Karpas-422 (cell line): Measurements from ENCODE around the gene ABCF3. TPM values are rescaled to one million over a fixed set of nuclear protein-coding genes. Genes with fewer than 3 reads are reported as not detected.

Experiments used
- DNase-seq: peaks from one replicate; pipeline ENCODE4 v3.0.0-alpha.2; 2015
- H2AFZ ChIP-seq: fragments of 200-600 bp; sonication (generic); 2 replicates; pipeline ENCODE4 v1.6.1; 2014; ENCODE audit warnings: antibody characterized with exemption, low read length, mixed read lengths
- H3K27ac ChIP-seq: fragments of 200-600 bp; sonication (generic); 2 replicates; pipeline ENCODE4 v1.5.1; 2014; ENCODE audit warnings: mild to moderate bottlenecking, low read length, moderate library complexity
- H3K27me3 ChIP-seq: fragments of 200-600 bp; sonication (generic); 2 replicates; pipeline ENCODE4 v1.6.1; 2014; ENCODE audit warnings: low read length, mixed read lengths
- H3K36me3 ChIP-seq: fragments of 200-600 bp; sonication (generic); 2 replicates; pipeline ENCODE4 v1.6.1; 2014; ENCODE audit warnings: low read length, mixed read lengths; ENCODE audit not compliant: insufficient read depth
- H3K4me1 ChIP-seq: fragments of 200-600 bp; sonication (generic); 2 replicates; pipeline ENCODE4 v1.6.1; 2014; ENCODE audit warnings: mild to moderate bottlenecking, low read length, mixed read lengths
- H3K4me2 ChIP-seq: fragments of 200-600 bp; sonication (generic); 2 replicates; pipeline ENCODE4 v1.6.1; 2014; ENCODE audit warnings: low read length, low read depth, mild to moderate bottlenecking; ENCODE audit not compliant: poor library complexity, severe bottlenecking
- H3K4me3 ChIP-seq: fragments of 200-600 bp; sonication (generic); 2 replicates; pipeline ENCODE4 v1.5.1; 2014; ENCODE audit warnings: mild to moderate bottlenecking, antibody characterized with exemption, low read length, mixed read lengths
- H3K79me2 ChIP-seq: fragments of 200-600 bp; sonication (generic); 2 replicates; pipeline ENCODE4 v1.6.1; 2014; ENCODE audit warnings: mild to moderate bottlenecking, low read length, mixed read lengths
- H3K9ac ChIP-seq: fragments of 200-600 bp; sonication (generic); 2 replicates; pipeline ENCODE4 v1.6.0; 2014; ENCODE audit warnings: low read length
- H3K9me2 ChIP-seq: fragments of 200-600 bp; sonication (generic), shearing (Covaris generic); replicated peaks from 2 replicates; pipeline ENCODE4 v1.6.0; 2014; ENCODE audit warnings: mild to moderate bottlenecking, low read length, moderate library complexity; ENCODE audit not compliant: insufficient read depth
- H3K9me3 ChIP-seq: fragments of 300-700, 200-600 bp; sonication (generic); 2 replicates; pipeline ENCODE4 v1.6.1; 2014; ENCODE audit warnings: low read length, mixed read lengths
- H4K20me1 ChIP-seq: fragments of 200-600 bp; sonication (generic); 2 replicates; pipeline ENCODE4 v1.6.1; 2014; ENCODE audit warnings: mild to moderate bottlenecking, antibody characterized with exemption, low read length, low read depth; ENCODE audit not compliant: insufficient read depth
- total RNA-seq: library from RNA; depleted of rRNA; stranded (reverse); fragments of >200 nt; shearing (Covaris generic); gene quantifications from 2 replicates; pipeline ENCODE4 v1.2.3, GENCODE V29; 2014; ENCODE audit warnings: low replicate concordance

Gene ABCF3
- total RNA-seq, 1 experiment from 2014 or later, result 62.9 TPM

DNA sequence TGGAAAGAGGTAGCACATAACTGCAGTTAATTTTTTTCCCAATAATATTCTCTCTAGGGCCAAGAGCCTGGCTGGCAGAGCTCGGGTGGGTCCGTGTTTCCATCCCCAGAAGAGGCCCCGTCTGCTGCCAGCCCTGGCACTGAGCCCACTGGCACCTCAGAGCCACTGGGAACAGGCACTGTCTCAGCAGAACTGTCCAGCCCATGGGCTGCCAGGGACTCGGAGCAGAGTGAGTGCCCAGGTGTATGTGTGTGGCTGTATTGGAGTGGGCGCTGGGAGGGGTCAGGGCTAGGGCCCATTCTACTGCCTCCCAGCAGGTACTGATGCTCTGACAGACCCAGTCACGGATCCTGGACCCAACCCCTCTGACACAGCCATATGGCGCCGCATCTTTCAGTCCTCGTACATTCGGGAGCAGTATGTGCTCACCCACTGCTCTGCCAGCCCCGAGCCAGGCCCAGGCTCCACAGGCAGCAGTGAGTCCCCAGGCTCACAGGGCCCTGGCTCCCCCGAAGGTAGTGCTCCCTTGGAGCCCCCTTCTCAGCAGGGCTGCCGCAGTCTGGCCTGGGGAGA is 52.3 kb downstream of the ABCF3 start:
- H3K9me3 ChIP-seq, result no peaks in the 10 kb centered on the region
- peaks cover 3% of the 10 kb centered on the region for H3K4me1 ChIP-seq
- H3K9me2 ChIP-seq, result no peaks in the 10 kb centered on the region
- DNase-seq, result no peak
- no peaks in the 10 kb centered on the region for H3K27me3 ChIP-seq
- peaks cover 7% of the 10 kb centered on the region; the same call in 1 of the 2 replicates for H3K36me3 ChIP-seq
- H3K27ac ChIP-seq, result no peak overlapping the region
- 0 out of 2 replicates have a peak, but pooled peaks cover 5% of the 10 kb centered on the region for H4K20me1 ChIP-seq
- no peak overlapping the region for H2AFZ ChIP-seq
- H3K4me2 ChIP-seq, result no peak overlapping the region
- no peak overlapping the region for H3K4me3 ChIP-seq
- no peak overlapping the region for H3K9ac ChIP-seq
- H3K79me2 ChIP-seq, result no peaks in the 10 kb centered on the region

GRCh38 chr3:184239221-184239620 is 53.2 kb downstream of the ABCF3 start:
- Histone ChIP-seq H3K9me3 (no peaks in the 10 kb centered on the region), H3K9me2 (no peaks in the 10 kb centered on the region), H3K79me2 (no peaks in the 10 kb centered on the region), H4K20me1 (0 out of 2 replicates have a peak, but pooled peaks cover 5% of the 10 kb centered on the region), H3K27me3 (no peaks in the 10 kb centered on the region), H3K27ac (no peak overlapping the region), H3K4me2 (no peak overlapping the region), H2AFZ (no peak overlapping the region), H3K4me3 (no peak overlapping the region), H3K4me1 (peaks cover 3% of the 10 kb centered on the region), H3K36me3 (peaks cover 13% of the 10 kb centered on the region; the same call in 1 of the 2 replicates), H3K9ac (no peak overlapping the region)
- no peak for DNase-seq

DNA sequence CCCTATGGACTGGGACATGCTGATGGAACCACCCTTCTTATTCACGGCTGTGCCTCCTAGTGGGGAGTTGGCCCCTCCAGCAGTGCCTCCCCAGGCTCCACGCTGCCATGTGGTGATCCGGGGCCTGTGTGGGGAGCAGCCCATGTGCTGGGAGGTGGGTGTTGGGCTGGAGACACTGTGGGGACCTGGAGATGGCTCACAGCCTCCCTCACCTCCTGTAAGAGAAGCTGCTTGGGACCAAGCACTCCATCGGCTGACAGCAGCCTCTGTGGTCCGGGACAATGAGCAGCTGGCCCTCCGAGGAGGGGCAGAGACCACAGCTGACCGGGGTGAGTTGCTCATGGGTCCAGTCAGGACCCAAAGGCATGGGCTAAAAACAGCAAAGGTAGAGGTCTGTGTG is 53.7 kb downstream of the ABCF3 start:
- DNase-seq, result no peak
- H3K4me2 ChIP-seq, result no peak overlapping the region

DNA sequence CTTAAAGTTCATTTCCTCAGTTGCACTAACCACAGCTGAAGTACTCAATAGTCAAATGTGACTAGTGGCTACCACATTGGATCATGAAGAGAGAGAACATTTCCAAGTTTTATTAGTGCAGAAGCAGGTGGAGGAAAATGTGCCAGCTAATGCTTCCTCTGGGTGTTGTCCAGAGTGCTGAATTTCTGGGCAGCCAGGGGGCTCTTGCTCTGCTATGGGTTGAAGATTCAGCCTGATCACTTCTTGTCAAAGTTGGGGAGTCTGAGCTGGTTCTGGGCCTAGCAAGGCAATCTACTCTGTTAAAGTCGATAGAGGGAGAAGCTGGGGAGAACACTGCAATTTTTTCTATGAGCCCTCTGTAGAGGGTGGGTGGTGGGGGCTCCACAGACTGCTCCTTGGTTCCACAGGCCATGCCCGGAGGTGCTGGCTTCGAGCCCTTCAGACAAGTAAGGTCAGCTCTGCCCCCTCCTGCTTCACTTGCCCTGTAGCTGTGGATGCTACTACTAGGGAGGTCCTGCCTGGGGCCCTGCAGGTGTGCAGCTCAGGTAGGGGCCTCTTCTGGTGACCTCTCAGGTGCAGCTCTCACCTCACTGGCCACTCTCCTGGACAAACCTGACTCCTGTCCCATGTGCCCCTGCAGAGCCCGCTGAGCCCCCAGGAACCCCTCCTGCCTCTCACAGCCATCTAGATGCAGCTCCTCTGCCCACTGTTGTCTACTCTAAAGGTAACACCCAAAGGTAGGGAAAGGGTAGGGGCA is 54.6 kb downstream of the ABCF3 start:
- no peaks in the 10 kb centered on the region; the same call in 1 of the 2 replicates for H3K79me2 ChIP-seq
- no peak overlapping the region for H3K4me3 ChIP-seq
- H3K9me2 ChIP-seq, result no peaks in the 10 kb centered on the region
- H3K4me1 ChIP-seq, result peaks cover 3% of the 10 kb centered on the region
- 0 out of 2 replicates have a peak, but pooled peaks cover 5% of the 10 kb centered on the region for H4K20me1 ChIP-seq
- H2AFZ ChIP-seq, result no peak overlapping the region
- no peak overlapping the region for H3K4me2 ChIP-seq
- DNase-seq, result peak; percentile 84
- no peaks in the 10 kb centered on the region for H3K27me3 ChIP-seq
- no peak overlapping the region for H3K9ac ChIP-seq
- H3K36me3 ChIP-seq, result peaks cover 19% of the 10 kb centered on the region; the same call in 1 of the 2 replicates
- no peak overlapping the region for H3K27ac ChIP-seq
- no peaks in the 10 kb centered on the region for H3K9me3 ChIP-seq

More for the DNA sequence above, 53.7 kb downstream of the ABCF3 start:
- no peak overlapping the region for H3K9ac ChIP-seq
- H3K9me3 ChIP-seq, result no peaks in the 10 kb centered on the region
- H3K36me3 ChIP-seq, result peaks cover 13% of the 10 kb centered on the region; the same call in 1 of the 2 replicates
- no peaks in the 10 kb centered on the region for H3K27me3 ChIP-seq
- H4K20me1 ChIP-seq, result 0 out of 2 replicates have a peak, but pooled peaks cover 5% of the 10 kb centered on the region
- no peak overlapping the region for H2AFZ ChIP-seq
- peaks cover 3% of the 10 kb centered on the region for H3K4me1 ChIP-seq
- no peak overlapping the region for H3K4me3 ChIP-seq
- no peak overlapping the region for H3K27ac ChIP-seq
- H3K79me2 ChIP-seq, result no peaks in the 10 kb centered on the region
- no peaks in the 10 kb centered on the region for H3K9me2 ChIP-seq

DNA sequence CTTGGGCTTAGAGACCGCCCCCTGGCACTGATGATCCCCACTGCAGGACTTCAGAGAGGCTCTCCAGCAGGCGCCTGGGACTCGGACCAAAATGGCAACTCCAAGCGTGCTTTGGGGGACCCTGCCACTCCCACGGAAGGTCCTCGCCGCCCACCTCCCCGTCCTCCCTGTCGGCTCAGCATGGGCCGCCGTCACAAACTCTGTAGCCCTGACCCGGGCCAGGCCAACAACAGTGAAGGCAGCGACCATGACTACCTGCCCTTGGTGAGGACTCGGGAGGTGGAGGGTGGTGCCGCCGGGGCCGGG is 55.1 kb downstream of the ABCF3 start:
- no peak for DNase-seq
- no peaks in the 10 kb centered on the region for H3K27me3 ChIP-seq
- H3K4me3 ChIP-seq, result no peak overlapping the region
- H3K36me3 ChIP-seq, result peaks cover 19% of the 10 kb centered on the region; the same call in 1 of the 2 replicates
- H3K4me1 ChIP-seq, result peaks cover 3% of the 10 kb centered on the region
- no peaks in the 10 kb centered on the region; the same call in 1 of the 2 replicates for H3K79me2 ChIP-seq
- H3K27ac ChIP-seq, result no peak overlapping the region
- H2AFZ ChIP-seq, result no peak overlapping the region
- H3K4me2 ChIP-seq, result no peak overlapping the region
- H4K20me1 ChIP-seq, result 0 out of 2 replicates have a peak, but pooled peaks cover 5% of the 10 kb centered on the region
- H3K9me2 ChIP-seq, result no peaks in the 10 kb centered on the region
- H3K9me3 ChIP-seq, result no peaks in the 10 kb centered on the region
- no peak overlapping the region for H3K9ac ChIP-seq

DNA sequence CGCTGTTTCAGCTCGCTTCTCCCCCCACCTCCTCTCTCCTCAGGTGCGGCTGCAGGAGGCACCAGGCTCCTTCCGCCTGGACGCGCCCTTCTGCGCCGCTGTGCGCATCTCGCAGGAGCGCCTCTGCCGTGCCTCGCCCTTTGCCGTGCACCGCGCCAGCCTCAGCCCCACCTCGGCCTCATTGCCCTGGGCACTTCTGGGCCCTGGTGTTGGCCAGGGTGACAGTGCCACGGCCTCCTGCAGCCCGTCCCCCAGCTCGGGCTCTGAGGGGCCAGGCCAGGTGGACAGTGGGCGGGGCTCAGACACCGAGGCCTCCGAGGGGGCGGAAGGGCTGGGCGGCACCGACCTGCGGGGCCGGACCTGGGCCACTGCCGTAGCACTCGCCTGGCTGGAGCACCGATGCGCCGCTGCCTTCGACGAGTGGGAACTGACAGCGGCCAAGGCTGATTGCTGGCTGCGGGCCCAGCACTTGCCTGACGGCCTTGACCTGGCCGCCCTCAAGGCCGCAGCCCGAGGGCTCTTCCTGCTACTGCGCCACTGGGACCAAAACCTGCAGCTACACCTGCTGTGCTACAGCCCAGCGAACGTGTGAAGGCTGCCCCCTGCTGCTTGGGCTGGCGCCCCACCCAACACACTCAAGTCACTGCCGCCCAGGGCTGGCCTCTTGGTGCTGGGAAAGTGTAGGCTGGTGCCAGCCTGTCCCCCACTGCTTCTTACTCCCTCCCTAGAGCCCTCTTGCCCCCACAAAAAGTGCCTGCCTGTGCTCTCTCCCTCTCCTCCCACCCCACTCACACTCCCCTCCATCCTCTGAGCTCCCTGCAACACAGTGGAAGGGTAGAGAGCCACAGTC is 55.7 kb downstream of the ABCF3 start:
- peaks cover 19% of the 10 kb centered on the region; the same call in 1 of the 2 replicates for H3K36me3 ChIP-seq
- H3K27me3 ChIP-seq, result no peaks in the 10 kb centered on the region
- H3K4me2 ChIP-seq, result no peak overlapping the region
- H3K79me2 ChIP-seq, result no peaks in the 10 kb centered on the region; the same call in 1 of the 2 replicates
- H3K9me2 ChIP-seq, result no peaks in the 10 kb centered on the region
- H3K27ac ChIP-seq, result no peak overlapping the region
- H3K9me3 ChIP-seq, result no peaks in the 10 kb centered on the region
- H3K9ac ChIP-seq, result no peak overlapping the region
- 0 out of 2 replicates have a peak, but pooled peaks cover 5% of the 10 kb centered on the region for H4K20me1 ChIP-seq
- H3K4me3 ChIP-seq, result no peak overlapping the region
- H3K4me1 ChIP-seq, result peaks cover 3% of the 10 kb centered on the region
- H2AFZ ChIP-seq, result no peak overlapping the region
- peak; percentile 86 for DNase-seq

GRCh38 chr3:184242297-184242685 is 56.3 kb downstream of the ABCF3 start:
- Histone ChIP-seq H4K20me1 (0 out of 2 replicates have a peak, but pooled peaks cover 5% of the 10 kb centered on the region), H3K4me3 (no peak overlapping the region), H3K27me3 (no peaks in the 10 kb centered on the region), H3K36me3 (peaks cover 19% of the 10 kb centered on the region; the same call in 1 of the 2 replicates), H3K4me1 (peaks cover 3% of the 10 kb centered on the region; the same call in 1 of the 2 replicates), H3K4me2 (no peak overlapping the region), H3K27ac (no peak overlapping the region), H3K9ac (no peak overlapping the region), H3K79me2 (peaks cover 5% of the 10 kb centered on the region), H3K9me3 (no peaks in the 10 kb centered on the region), H3K9me2 (no peaks in the 10 kb centered on the region), H2AFZ (no peak overlapping the region)
- no peak for DNase-seq
